Renal cortex interstitium (tissue), 11 donors: ENCODE results near the gene NSUN3. TPM values are rescaled to one million over a fixed set of nuclear protein-coding genes. Genes with fewer than 3 reads are reported as not detected.
"Not testable (repeated sequence)": the region's sequence is repeated elsewhere in the genome, so short reads cannot be mapped to it uniquely, and the experiment has no call there.

Experiments used
- DNase-seq, 11 donors: peaks; one replicate each; pipeline ENCODE4 v3.0.0-alpha.2; 2013; ENCODE audit warnings: low read depth in 9 of 11, low spot score in 4 of 11; ENCODE audit errors: extremely low read depth in 1 of 11
- polyA plus RNA-seq, 3 donors: library from polyadenylated mRNA; unstranded; fragments of 120-200 nt; gene quantifications; one replicate each; pipeline ENCODE4 v1.2.1, GENCODE V29; 2013; ENCODE audit not compliant: insufficient read length in 3 of 3

NSUN3 gene
- polyA plus RNA-seq, 3 donors = 10.9 to 14.8 (median 12.5) TPM

- no peak for DNase-seq
These were observed 1.5 kb downstream of the NSUN3 start for GRCh38 chr3:94064243-94064860.

- DNase-seq = no peak
These were observed 2.3 kb downstream of the NSUN3 start for GRCh38 chr3:94065122-94065521.

DNA sequence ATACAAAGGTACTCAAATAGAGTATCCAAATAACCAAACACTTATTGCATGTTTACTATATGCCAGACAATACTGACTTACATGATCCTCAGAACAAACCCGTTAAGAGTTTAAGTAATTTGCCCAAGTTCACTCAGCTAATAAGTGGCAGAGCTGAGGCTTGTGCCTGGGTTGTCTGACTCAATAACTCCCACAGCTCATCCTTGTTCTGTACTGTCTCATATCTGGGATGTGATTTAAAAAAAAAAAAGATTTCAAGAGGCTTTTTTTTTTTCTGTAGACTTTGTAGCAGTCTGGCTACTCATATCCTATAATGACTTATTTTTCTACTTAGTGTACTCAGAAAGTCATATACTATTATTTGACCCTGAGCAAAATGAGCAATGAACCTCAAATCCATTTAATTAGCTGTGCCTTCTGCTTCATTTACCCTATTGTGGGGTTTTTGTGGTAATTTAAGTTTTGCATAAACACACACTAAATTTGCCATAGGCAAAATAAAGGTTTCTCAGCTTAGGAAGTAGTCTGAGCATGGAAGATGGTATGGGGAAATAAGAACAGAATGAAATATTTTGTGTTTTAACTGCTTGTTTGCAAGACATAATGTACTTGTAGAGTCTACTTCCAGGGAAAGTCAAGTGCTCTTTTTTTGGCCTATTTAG is 3.1 kb downstream of the NSUN3 start:
- no peak for DNase-seq

- no peak for DNase-seq
These were observed 3.9 kb downstream of the NSUN3 start for GRCh38 chr3:94066506-94067500.

- DNase-seq = no peak
These were observed 6.4 kb downstream of the NSUN3 start for GRCh38 chr3:94069194-94069813.

- no peak for DNase-seq
These were observed 7.6 kb downstream of the NSUN3 start for GRCh38 chr3:94070341-94070911.

DNA sequence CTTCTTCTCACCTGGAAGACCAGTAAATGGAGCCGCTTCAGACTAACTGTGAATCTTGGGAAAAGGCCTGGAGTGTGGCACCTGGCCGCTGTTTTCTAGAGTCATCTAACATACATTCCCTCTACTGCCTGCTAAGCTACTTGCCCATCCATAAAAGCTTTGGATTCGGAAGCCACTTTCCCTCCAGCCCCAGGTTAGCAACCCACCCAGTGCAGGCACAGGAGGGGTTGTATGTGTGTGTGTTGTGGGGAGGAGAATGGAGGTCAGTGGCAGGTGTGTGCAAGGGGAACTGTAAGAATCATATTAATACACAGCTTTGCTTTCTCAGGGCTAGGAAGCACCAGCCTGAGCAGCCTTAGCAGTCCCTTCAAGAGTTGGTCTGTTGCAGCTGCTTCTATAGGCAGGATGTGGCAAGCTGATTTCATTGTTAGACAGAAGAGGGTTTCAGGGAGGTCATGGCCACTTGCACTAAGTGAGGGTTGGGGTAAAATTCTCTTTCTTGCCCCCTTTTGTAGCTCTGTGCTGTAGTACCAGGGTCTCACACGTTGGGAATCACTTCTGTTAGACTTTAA is 8.9 kb downstream of the NSUN3 start:
- DNase-seq = no peak

DNA sequence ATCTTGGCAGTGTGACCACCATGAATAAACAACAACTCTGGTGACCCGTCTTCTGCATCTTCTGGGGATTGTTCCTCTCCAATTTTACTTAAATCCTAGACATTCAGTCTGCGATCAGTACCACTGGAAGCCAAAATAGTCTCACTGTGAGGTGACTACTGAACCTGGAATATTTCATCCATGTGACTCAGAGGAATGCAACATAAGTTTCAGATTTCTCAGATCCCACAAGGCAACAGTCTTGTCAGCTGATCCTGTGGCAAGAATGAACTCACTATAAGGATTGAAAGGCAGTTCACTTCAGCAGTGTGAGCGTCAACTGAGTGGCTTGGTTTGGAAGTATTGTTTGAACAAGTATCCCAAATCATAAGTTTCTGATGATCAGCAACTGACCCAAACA is 13.2 kb downstream of the NSUN3 start:
- DNase-seq = no peak

DNA sequence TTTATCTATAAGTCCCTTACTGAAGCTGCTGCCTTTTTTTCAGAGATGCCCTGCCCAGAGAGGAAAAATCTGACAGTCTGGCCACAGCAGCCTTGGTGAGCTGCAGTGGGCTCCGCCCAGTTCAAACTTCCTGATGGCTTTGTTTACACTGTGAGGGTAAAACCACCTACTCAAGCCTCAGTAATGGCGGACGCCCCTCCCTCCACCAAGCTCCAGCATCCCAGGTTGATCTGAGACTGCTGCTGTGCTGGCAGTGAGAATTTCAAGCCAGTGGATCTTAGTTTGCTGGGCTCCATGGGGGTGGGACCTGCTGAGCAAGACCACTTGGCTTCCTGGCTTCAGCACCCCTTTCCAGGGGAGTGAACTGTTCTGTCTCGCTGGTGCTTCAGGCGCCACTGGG is 17.7 kb downstream of the NSUN3 start:
- not testable (repeated sequence) for DNase-seq

DNA sequence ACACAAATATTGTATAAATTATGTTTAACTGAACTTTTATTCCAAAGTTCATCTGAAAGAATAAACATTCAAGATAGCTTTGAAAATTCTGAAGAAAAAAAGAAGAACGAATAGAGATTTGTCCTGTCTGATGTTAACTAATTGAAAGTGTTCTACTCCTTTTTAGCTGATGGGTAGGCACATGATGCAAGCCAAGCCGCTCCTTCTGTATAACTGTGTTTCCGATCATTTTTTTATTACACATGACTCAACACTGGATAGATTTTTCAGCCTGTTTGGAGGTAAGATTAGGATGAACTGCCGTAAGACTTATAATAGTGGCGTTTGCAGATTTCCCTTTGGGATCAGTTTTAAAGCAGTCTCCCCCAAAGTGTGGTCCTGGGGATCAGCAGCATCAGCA is 19.0 kb downstream of the NSUN3 start:
- no peak for DNase-seq

DNA sequence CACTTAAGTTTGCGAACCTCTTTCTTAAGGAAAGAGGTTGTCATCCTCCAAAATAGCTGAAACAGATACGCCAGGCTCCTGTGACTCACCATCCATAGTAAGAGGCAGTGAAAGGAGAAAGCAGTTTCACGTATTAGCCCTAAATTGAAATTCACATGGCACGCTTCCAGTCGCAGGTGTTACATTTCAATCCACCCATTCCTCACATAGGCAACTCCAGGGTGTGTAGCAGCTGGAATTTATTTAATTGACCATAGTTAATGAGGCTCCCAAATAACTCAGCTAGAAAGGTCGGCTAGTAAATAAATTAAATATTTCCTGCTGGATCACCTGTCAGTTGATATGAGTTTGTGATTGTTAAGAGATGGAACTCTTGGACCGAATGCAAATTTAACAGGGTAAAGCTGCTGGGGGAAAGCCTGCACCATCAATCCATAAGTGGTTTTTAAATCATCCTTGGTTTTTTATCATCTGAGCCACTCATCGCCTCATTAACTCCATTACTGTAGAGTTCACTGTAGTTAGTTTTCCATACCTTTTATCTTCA is 19.6 kb downstream of the NSUN3 start:
- DNase-seq = peak in 3 of 11 donors; percentile 13 to 30 (median 17)

DNA sequence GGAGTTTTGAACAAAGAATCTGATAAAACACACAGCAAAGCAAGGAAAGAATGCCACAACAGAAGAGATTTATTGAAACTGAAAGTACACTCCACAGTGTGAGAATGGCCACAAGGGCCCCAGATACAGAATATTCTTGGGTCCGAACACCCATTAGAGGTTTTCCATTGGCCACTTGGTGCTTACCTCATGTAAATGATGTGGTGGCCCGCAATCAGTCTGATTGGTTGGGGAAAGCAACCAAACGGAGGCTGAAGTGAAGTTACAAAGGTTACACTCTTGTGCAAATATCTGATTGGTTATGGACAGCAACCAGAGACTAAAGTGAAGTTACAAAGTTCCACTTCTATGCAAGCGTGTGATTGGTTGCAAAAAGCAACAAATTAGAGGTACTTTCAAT is 20.4 kb downstream of the NSUN3 start:
- DNase-seq = no peak

DNA sequence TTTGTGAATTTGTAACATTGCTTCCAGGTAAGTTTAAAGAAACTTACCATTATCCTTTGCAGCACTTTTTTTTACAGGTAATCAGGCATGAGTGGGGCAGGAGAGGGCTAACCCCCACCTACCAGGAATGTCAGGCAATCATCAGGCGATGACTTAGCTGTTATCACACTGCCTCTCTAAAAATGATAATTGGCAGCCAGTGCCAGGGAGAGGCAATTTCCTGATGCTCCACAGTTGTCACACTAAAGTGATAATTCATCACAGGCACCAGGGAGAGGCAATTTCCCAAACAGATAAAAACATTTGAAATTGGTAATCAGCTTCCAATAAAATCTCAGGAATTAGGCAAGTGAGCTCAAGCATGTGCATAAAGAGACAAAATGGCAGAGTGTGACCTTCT is 26.3 kb downstream of the NSUN3 start:
- no peak for DNase-seq

DNA sequence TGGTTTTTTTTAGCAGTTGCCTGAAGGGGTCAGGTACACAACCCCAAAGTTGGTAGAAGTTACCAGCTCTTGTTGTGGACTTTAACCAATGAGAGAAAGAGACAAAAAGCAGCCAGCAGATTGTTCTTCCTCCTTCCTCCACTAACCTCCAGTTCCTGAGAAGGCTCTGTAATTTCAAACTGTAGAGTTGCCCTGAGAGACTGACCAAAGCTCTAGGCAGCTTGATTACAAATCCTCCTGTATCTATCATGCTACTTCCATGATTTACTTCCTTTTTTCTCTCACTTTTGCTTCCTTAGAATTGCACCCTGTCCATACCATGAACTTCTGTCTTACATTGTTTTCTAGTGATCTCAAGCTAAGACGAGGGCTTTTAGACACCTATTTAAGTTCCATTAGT is 29.2 kb downstream of the NSUN3 start:
- DNase-seq = no peak

- DNase-seq = no peak
These were observed 30.3 kb downstream of the NSUN3 start for GRCh38 chr3:94093151-94093550.

- no peak for DNase-seq
These were observed 32.2 kb downstream of the NSUN3 start for GRCh38 chr3:94095111-94095510.

DNA sequence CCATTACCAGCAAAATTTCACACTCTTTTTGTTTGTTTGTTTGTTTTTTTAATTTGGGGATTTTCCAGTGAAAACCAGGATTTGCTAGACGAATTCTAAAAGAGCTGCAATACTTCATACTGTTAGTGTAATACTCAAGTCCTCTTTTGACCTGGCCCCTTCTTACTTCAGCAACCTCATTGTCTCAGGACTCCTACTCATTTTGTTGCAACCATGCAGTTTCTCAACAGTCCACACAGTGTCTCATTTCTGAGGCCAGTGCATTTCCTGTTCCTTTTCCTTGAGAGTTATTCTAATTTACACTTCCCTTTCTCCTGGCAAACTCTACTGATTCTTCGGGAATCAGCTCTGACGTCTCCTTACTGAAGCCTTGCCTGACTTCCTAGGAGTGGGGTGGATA is 35.6 kb downstream of the NSUN3 start:
- no peak for DNase-seq

- DNase-seq = no peak
These were observed 36.5 kb downstream of the NSUN3 start for GRCh38 chr3:94099311-94099710.

GRCh38 chr3:94101860-94102259 is 39.0 kb downstream of the NSUN3 start:
- DNase-seq = no peak
